Activated naive CD4-positive, alpha-beta T cell treated with anti-CD3 and anti-CD28 coated beads, Interleukin-2, amount 50 U/mL, for 72 hours (primary cell): Measurements from ENCODE around the gene NEURL2. TPM values are rescaled to one million over a fixed set of nuclear protein-coding genes. Genes with fewer than 3 reads are reported as not detected.
"Not testable (repeated sequence)": the region's sequence is repeated elsewhere in the genome, so short reads cannot be mapped to it uniquely, and the experiment has no call there.

Experiments used
- ATAC-seq, 2 donors: fragments of 150-1000 bp; cut with Tn5 transposase; 2 replicates each; pipeline ENCODE4 v1.10.0; 2021; ENCODE audit warnings: mild to moderate bottlenecking in 2 of 2, moderate library complexity in 2 of 2
- DNase-seq, 2 donors: peaks; one replicate each; pipeline ENCODE4 v3.0.0; 2021 to 2022; ENCODE audit warnings: low spot score in 2 of 2
- H3K27ac Mint-ChIP-seq, 2 donors: one replicate each; pipeline ENCODE4 v1.8.0; 2022; ENCODE audit warnings: mild to moderate bottlenecking in 2 of 2, mixed read lengths in 2 of 2
- H3K36me3 Mint-ChIP-seq, 2 donors: one replicate each; pipeline ENCODE4 v1.8.0; 2022; ENCODE audit warnings: mixed read lengths in 2 of 2
- H3K9me3 Mint-ChIP-seq, 2 donors: one replicate each; pipeline ENCODE4 v1.8.0; 2022; ENCODE audit warnings: mixed read lengths in 2 of 2
- total RNA-seq, 2 donors: library from RNA; stranded (reverse); gene quantifications; one replicate each; pipeline ENCODE4 v1.2.3, GENCODE V29; 2022

The NEURL2 gene, protein sequence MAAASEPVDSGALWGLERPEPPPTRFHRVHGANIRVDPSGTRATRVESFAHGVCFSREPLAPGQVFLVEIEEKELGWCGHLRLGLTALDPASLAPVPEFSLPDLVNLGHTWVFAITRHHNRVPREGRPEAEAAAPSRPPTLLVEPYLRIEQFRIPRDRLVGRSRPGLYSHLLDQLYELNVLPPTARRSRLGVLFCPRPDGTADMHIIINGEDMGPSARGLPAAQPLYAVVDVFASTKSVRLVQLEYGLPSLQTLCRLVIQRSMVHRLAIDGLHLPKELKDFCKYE
- 1 to 10 TPM; 1.5 to 3.4 TPM for total RNA-seq

DNA sequence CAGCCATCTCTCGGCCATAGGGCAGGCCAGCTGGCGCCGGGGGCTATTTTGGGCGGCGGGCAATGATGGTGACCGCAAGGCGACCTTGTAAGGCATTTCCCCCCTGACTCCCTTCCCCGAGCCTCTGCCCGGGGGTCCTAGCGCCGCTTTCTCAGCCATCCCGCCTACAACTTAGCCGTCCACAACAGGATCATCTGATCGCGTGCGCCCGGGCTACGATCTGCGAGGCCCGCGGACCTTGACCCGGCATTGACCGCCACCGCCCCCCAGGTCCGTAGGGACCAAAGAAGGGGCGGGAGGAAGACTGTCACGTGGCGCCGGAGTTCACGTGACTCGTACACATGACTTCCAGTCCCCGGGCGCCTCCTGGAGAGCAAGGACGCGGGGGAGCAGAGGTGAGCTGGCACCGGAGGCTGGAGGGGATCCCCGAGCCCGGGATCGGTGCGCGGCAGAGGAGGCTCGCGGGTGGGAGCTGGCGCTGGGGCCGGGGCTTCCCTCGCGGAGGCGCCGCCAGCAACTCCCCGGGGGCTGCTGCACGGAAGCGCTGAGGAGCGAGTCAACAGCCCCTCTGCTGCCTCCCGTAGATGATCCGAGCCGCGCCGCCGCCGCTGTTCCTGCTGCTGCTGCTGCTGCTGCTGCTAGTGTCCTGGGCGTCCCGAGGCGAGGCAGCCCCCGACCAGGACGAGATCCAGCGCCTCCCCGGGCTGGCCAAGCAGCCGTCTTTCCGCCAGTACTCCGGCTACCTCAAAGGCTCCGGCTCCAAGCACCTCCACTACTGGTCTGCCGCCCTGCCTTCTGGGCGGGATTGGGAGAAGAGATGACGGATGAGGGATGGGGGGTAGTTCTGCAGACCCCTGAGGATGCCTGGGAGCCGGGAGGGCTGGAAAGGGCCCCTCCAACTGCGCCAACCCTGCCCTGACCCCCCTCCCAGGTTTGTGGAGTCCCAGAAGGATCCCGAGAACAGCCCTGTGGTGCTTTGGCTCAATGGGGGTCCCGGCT lies at the start of gene NEURL2, which contains the start of gene CTSA:
NEURL2 (minus strand) TSS at position 224 of the 999 bp plus-strand sequence; CDS start at position 7, 217 bp downstream.
CTSA (plus strand) TSS at position 351 of the 999 bp plus-strand sequence; CDS start at position 585, 234 bp downstream.
- Mint-ChIP-seq H3K27ac (peak within 1 kb of the TSS; percentile 91 to 93), H3K36me3 (peaks cover 0 to 8% of the 10 kb centered on the region in 2 donors), H3K9me3 (no peaks in the 10 kb centered on the region)
- ATAC-seq (peak; percentile 84 to 89), DNase-seq (peak; percentile 84 to 89)

DNA sequence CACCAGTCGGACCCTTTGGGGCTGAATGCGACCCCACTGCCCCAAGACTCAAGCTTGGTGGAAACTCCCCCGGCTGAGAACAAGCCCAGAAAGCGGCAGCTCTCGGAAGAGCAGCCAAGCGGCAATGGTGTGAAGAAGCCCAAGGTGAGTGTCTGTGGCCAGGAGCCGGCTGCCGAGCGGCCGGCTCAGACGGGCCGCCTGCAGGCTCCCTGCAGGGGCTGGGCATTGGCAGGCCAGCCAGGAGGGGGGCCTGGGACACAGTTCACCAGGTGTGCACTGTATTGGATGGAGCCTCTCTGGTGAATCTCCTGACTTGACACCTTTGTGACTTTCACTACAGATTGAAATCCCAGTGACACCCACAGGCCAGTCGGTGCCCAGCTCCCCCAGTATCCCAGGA lies 49.5 kb upstream of the NEURL2 start:
- Mint-ChIP-seq H3K9me3 (no peaks in the 10 kb centered on the region), H3K36me3 (peaks cover 5 to 31% of the 10 kb centered on the region in 2 donors), H3K27ac (no peak overlapping the region)
- DNase-seq (no peak), ATAC-seq (no peak)

DNA sequence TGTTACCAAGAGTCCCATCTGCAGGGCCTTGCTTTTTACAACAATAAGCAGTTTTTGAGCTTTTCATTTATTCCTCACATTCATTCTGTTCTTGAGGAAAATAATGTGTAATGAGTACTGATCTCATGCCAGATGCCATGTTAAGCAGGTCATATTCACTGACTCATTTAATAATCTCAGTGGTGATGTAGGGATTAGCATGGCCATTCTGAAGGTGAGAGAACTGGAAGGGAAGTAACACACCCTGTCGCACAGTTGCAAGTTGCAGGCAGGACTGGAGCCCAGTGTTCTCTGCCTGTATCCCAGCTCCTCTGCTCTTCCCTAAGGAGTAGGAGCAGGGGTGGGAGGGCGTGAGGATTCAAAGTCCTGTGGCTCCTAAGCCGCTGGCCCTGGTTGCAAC lies 49.0 kb upstream of the NEURL2 start:
- Mint-ChIP-seq H3K9me3 (no peaks in the 10 kb centered on the region), H3K36me3 (peaks cover 5 to 31% of the 10 kb centered on the region in 2 donors), H3K27ac (peak overlapping the region in 1 of 2 donors; percentile 66)
- DNase-seq = no peak
- no peak for ATAC-seq

DNA sequence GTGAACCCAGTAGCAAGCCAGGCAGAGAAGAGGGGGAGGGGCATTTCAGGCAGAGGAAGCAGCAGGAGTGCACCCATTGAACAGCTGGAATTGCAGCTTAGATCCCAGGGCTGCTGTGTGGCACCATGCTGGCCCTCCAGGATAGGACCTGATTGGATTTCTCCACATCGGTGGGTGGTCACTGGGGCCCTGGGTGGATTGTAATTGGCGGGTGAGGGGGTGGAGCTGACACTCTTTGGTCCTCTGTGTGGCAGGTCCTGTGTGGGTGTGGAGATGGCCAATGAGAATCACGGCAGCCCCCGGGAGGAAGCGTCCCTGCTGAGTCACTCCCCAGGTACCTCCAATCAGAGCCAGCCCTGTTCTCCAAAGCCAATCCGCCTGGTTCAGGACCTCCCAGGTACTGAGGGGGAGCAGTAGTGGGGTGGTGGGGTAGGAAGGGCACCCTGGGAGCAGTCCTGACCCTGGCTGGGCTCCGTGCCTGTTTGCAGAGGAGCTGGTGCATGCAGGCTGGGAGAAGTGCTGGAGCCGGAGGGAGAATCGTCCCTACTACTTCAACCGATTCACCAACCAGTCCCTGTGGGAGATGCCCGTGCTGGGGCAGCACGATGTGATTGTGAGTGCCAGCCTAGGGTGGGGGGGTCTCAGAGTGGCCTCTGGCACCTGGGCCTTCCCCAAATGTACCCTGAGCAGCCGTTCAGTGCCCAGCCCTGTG lies 47.9 kb upstream of the NEURL2 start:
- ATAC-seq (no peak), DNase-seq (no peak)
- Mint-ChIP-seq H3K9me3 (no peaks in the 10 kb centered on the region), H3K36me3 (peaks cover 5 to 31% of the 10 kb centered on the region in 2 donors), H3K27ac (peak overlapping the region; percentile 74 to 94)

DNA sequence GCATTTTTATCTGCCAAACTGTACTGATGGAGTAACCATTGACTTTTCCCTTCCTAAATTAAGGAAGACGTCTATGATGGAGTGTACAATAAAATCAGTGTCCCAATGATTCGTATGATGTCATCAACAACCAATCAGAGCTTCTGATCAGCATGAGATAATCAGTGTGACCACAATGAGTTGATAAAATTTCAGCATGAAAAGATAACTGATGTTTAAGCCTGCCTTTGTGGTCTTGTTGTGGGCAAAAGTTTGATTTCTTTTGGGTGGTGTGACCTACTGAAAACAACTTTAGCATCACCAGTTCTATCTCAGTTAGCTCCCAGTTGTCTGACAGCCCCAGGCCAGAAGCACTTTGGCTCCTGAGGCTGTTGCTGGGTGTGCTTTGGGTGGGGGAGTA lies 46.8 kb upstream of the NEURL2 start:
- Mint-ChIP-seq H3K9me3 (no peaks in the 10 kb centered on the region), H3K27ac (peak overlapping the region; percentile 74 to 77), H3K36me3 (peaks cover 5 to 24% of the 10 kb centered on the region in 2 donors)
- no peak for DNase-seq
- no peak for ATAC-seq

DNA sequence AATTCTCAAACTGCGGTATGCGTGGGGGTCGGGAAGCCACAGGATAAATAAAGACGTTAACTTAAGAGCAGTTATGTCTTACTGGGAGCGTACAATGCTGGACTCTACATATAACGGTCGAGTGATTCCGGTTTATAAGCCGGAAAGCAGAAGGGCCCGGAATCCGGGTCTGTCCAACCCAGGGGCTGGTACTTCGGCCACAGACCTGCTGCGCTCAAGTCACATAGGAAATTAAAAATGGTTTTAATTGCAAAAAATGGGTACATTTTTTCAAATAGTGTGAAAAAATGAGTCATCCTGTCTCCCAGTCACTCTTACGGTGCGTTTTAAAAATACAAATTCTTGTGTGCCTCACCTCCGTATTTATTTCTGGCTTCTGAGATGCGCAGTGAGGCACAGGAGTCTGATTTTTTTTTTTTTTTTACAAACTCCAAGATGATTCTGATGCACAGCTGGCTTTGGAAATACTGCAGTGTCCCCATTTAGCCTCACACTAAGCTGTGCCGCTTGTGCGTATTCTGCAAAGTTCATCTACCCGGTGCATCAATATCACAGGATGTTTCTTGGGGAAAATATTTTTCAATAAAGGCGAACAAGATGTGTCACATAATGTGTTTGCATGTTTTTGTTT lies 44.5 kb upstream of the NEURL2 start:
- ATAC-seq = no peak
- H3K9me3 Mint-ChIP-seq = no peaks in the 10 kb centered on the region
- H3K27ac Mint-ChIP-seq = peak overlapping the region; percentile 93 to 96
- no peak for DNase-seq
- peaks cover 5 to 24% of the 10 kb centered on the region in 2 donors for H3K36me3 Mint-ChIP-seq

DNA sequence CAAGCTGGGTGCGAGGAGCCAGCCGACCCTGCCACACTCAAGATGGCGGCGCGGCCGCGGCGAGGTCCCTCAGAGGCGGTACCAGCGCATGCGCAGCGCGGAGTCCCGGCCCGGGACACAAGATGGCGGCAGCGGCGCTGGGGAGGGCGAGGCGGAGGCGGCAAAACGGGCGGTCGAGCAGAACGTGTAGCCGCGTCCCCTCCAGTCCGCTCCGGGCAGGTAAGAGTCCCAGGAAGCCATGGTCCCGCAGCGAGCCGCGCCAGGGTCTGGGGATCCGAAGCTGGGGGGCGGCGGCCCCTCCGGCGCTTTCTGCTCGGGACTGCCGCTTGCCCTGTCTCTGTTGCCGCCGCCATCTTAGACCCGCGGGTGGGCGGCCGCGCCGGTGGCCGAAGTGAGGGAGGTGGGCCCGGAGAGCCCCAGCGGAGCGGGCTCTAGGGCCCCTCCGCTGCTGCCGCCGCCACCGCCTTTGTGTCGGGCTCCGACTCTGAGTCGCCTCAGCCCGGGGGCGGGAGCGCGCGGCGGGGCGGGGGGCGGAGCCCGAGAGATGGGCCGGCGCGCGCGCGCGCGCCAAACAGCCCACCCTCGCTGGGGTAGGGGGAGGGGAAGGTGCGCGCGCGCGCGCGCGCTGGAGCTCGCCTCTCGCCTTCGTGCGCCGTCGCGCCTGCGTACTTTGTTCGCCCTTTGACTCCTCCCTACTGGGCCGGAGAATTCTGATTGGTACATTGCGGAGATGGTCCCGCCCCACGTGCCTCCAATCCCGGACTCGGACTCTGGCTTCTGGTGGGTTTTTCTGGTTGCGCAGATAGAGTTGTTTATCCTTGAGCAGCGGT lies 43.8 kb upstream of the NEURL2 start, which contains the start of gene PCIF1:
PCIF1 (plus strand) TSS at position 98 of the 830 bp plus-strand sequence. CDS start 4,317 bp downstream, outside the sequence.
- ATAC-seq = peak; percentile 81 to 86
- peaks cover 5 to 24% of the 10 kb centered on the region in 2 donors for H3K36me3 Mint-ChIP-seq
- no peaks in the 10 kb centered on the region for H3K9me3 Mint-ChIP-seq

DNA sequence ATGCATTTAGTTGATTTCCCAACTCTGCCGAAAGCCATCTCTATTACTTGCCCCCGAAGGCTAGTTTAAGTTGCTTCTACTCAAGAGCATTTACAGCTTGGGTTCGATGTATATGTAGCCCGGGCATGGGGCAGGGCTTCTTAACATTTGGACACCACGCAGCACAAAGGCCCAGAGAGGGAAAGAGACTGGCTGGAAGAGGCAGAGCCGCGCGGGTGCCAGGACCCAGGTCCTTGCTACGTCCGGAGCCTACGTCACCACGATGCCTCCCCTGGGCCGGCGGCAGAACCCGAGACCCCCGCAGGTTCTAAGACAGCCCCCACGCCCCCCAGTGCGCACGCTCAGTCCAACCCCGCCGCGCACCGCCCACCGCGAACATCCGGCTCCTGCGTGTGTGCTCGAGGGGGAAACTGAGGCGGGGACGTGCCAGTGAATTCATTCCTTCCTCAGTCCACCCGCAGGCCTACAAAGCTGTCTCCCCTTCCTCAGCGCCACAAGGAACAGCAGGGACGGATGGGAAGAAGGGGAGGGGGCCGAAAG lies 43.1 kb upstream of the NEURL2 start:
- Mint-ChIP-seq H3K9me3 (no peaks in the 10 kb centered on the region), H3K36me3 (peaks cover 5 to 18% of the 10 kb centered on the region in 2 donors), H3K27ac (peak overlapping the region; percentile 96 to 99)
- DNase-seq = no peak
- peak; percentile 28 to 33 for ATAC-seq

More for the DNA sequence above, 43.8 kb upstream of the NEURL2 start, which contains the start of gene PCIF1:
- peak within 1 kb of the TSS; percentile 96 to 99 for H3K27ac Mint-ChIP-seq
- peak; percentile 98 for DNase-seq

DNA sequence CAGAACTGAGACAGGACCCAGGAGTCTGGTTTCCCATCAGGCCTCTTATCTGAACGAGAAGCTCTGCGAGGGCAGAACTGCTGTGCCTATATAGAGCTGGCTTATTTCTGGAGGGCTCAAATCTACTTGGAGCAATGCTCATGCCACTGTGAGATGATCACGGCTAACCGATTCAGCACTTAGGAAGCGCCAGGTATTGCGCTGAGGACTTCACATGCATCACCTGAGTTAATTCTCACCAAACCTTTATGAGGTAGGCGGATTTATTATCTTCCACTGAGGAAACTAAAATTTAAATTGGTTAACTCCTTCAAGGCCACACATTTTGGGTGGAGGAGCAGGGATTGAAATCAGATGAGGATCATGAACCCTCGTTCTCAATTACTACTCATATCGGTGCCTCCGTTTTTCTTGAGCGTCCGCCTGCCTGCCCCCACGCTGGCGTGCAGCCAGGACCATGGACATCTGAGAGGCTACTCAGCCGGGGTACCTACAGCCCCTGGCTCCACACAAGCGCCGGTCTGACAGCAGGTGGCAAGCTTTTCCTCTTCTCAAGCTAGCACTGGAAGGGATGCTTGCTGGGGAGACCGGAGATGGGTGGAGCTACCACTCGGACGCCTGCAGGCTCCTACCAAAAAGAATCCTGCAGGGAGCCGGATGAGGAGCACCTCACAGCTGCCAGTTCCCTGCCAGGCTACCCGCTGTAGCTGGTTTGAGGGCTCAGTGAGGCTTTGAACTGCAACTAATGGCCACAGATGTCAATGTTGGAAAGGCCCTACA lies 42.4 kb upstream of the NEURL2 start:
- Mint-ChIP-seq H3K9me3 (no peaks in the 10 kb centered on the region), H3K36me3 (peaks cover 4 to 17% of the 10 kb centered on the region in 2 donors), H3K27ac (peak overlapping the region; percentile 96 to 99)
- peak; percentile 21 to 50 for ATAC-seq
- DNase-seq = peak; percentile 63 to 78

DNA sequence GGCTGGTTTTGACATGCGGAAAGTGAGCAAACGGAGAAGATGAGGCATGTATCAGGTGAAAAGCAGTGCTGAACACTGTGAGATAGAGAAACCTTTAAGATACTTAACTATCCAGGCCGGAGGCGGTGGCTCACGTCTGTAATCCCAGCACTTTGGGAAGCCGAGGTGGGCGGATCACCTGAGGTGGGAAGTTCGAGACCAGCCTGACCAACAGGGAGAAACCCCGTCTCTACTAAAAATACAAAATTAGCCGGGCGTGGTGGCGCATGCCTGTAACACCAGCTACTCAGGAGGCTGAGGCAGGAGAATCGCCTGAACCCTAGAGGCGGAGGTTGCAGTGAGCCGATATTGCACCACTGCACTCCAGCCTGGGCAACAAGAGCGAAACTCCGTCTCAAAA lies 40.7 kb upstream of the NEURL2 start:
- not testable (repeated sequence) for DNase-seq, H3K27ac Mint-ChIP-seq, ATAC-seq, H3K36me3 Mint-ChIP-seq, H3K9me3 Mint-ChIP-seq

DNA sequence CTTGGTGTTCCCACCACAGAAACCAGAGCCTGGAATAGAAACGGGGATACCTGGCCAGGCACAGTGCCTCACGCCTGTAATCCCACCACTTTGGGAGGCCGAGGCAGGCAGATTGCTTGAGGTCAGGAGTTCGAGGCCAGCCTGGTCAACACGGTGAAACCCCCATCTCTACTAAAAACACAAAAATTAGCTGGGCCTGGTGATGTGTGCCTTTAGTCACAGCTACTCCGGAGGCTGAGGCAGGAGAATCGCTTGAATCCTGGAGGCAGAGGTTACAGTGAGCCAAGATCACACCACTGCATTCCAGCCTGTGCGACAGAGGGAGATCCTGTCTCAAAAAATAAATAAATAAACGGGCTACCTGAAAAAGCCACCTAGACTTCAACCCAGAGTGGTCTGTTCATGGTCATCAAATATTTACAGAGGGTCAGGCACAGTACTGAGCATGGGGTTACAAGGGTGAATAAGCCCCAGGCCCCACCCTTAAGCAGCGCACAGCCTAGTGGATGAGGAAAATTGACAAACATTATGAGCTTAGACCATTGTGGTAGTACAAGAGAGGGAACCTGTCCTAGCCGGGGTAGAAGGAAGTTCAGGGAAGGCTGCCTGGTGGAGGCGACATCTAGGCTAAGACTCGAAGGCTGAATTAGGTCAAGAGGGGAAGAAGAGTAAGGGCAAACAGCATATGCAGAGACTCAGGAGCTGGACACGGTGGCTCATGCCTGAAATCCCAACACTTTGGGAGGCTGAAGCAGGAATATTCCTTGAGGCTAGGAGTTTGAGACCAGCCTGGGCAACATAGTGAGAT lies 36.3 kb upstream of the NEURL2 start:
- Mint-ChIP-seq H3K36me3 (no peaks in the 10 kb centered on the region), H3K9me3 (no peaks in the 10 kb centered on the region), H3K27ac (peak overlapping the region in 1 of 2 donors; percentile 48)
- ATAC-seq (no peak), DNase-seq (no peak)

DNA sequence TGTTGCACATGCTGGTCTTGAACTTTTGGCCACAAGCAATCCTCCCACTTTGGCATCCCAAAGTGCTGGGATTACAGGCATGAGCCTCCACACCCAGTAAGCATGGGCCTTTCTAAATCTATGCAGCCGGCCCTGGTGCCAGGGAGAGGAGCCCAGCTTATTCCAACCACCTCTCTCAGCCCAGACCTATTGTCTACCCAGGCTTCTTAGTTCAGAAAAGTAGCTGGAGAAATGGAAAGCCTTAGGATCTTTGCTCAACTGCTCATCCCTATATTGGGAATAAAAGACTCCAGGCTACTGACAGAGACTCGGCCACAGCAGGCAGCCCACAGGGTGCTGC lies 35.7 kb upstream of the NEURL2 start:
- Mint-ChIP-seq H3K27ac (no peak overlapping the region), H3K36me3 (no peaks in the 10 kb centered on the region), H3K9me3 (no peaks in the 10 kb centered on the region)
- no peak for DNase-seq
- no peak for ATAC-seq

DNA sequence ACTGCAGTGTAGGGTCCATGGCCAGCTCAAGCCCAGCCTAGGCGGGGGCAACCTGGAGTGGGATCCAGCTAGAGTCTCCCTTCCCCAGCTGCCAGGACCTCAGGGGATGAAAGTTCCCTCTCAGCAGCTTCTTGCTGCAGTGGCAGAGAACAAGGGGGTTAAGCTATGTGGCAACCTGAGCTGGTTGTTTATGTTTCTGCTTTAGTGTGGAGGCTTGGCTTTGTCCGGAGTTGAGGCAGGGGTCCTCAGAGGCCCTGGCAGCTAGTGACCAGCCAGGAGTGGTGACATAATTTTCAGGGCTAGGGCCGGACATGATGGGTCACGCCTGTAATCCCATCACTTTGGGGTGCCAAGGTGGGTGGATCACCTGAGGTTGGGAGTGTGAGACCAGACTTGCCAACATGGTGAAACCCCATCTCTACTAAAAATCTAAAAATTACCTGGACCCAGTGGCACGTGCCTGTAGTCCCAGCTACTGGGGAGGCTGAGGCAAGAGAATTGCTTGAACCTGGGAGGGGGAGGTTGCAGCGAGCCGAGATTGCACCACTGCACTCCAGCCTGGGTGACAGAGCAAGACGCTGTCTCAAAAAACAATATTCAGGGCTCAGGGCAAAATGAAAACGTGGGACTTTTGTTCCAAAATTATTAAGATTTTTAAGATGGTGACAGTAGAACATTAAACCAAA lies 35.0 kb upstream of the NEURL2 start:
- no peaks in the 10 kb centered on the region for H3K36me3 Mint-ChIP-seq
- DNase-seq (no peak), ATAC-seq (no peak)
- H3K27ac Mint-ChIP-seq = no peak overlapping the region
- H3K9me3 Mint-ChIP-seq = no peaks in the 10 kb centered on the region
